ENCODE results near the gene TMEM132D.

TMEM132D gene

GRCh38 chr12:129351481-129351880 lies 552.3 kb downstream of the TMEM132D start:
- DNase-seq (ENCODE audit: low read depth in 2 of 2), result no peak

GRCh38 chr12:129339336-129339735 lies 564.5 kb downstream of the TMEM132D start:
- no peak for DNase-seq (ENCODE audit: low read depth in 2 of 2)

- DNase-seq (ENCODE audit: low read depth in 2 of 2), result no peak
Observed at GRCh38 chr12:129337413-129337812, 566.4 kb downstream of the TMEM132D start.

GRCh38 chr12:129335773-129336172 lies 568.1 kb downstream of the TMEM132D start:
- DNase-seq (ENCODE audit: low read depth in 2 of 2), result no peak

GRCh38 chr12:129332286-129332685 lies 571.5 kb downstream of the TMEM132D start:
- no peak for DNase-seq (ENCODE audit: low read depth in 2 of 2)

- no peak for DNase-seq (ENCODE audit: low read depth in 2 of 2)
Observed at GRCh38 chr12:129331356-129332085, 572.3 kb downstream of the TMEM132D start.

GRCh38 chr12:129328235-129328634 lies 575.6 kb downstream of the TMEM132D start:
- DNase-seq (ENCODE audit: low read depth in 2 of 2), result no peak

- no peak for DNase-seq (ENCODE audit: low read depth in 2 of 2)
Observed at GRCh38 chr12:129325566-129325965, 578.3 kb downstream of the TMEM132D start.

GRCh38 chr12:129312048-129312447 lies 591.8 kb downstream of the TMEM132D start:
- no peak for DNase-seq (ENCODE audit: low read depth in 2 of 2)

GRCh38 chr12:129310346-129310745 lies 593.5 kb downstream of the TMEM132D start:
- DNase-seq (ENCODE audit: low read depth in 2 of 2), result no peak

GRCh38 chr12:129305851-129306250 lies 598.0 kb downstream of the TMEM132D start:
- DNase-seq (ENCODE audit: low read depth in 2 of 2), result no peak

- DNase-seq (ENCODE audit: low read depth in 2 of 2), result no peak
Observed at GRCh38 chr12:129304529-129304928, 599.3 kb downstream of the TMEM132D start.

- DNase-seq (ENCODE audit: low read depth in 2 of 2), result no peak
Observed at GRCh38 chr12:129300011-129300410, 603.8 kb downstream of the TMEM132D start.

- DNase-seq (ENCODE audit: low read depth in 2 of 2), result no peak
Observed at GRCh38 chr12:129298921-129299320, 604.9 kb downstream of the TMEM132D start.

- DNase-seq (ENCODE audit: low read depth in 2 of 2), result no peak
Observed at GRCh38 chr12:129296671-129297070, 607.2 kb downstream of the TMEM132D start.

GRCh38 chr12:129294868-129295267 lies 609.0 kb downstream of the TMEM132D start:
- no peak for DNase-seq (ENCODE audit: low read depth in 2 of 2)

GRCh38 chr12:129279771-129280170 lies 624.1 kb downstream of the TMEM132D start:
- no peak for DNase-seq (ENCODE audit: low read depth in 2 of 2)

- no peak for DNase-seq (ENCODE audit: low read depth in 2 of 2)
Observed at GRCh38 chr12:129276361-129277060, 627.3 kb downstream of the TMEM132D start.

GRCh38 chr12:129269756-129270495 lies 633.9 kb downstream of the TMEM132D start:
- no peak for DNase-seq (ENCODE audit: low read depth in 2 of 2)

GRCh38 chr12:129258781-129259318 lies 645.0 kb downstream of the TMEM132D start:
- no peak for DNase-seq (ENCODE audit: low read depth in 2 of 2)

GRCh38 chr12:129257524-129257923 lies 646.3 kb downstream of the TMEM132D start:
- no peak for DNase-seq (ENCODE audit: low read depth in 2 of 2)

GRCh38 chr12:129246630-129247029 lies 657.2 kb downstream of the TMEM132D start:
- DNase-seq (ENCODE audit: low read depth in 2 of 2), result no peak
